Tibial artery (tissue), 4 donors: ENCODE measurements around the gene APOA1.

ENCODE experiments used
- DNase-seq, 2 donors: peaks; one replicate each; pipeline ENCODE4 v3.0.0-alpha.2; 2019
- H3K27ac ChIP-seq, 2 donors: fragments of 200-600 bp; sonication (generic) in 1 of 2; 1 replicate in 1 of 2; 2 replicates in 1 of 2; pipeline ENCODE4 v1.5.1; 2018 to 2019; ENCODE audit warnings: mild to moderate bottlenecking in 1 of 2
- H3K27me3 ChIP-seq, 2 donors: fragments of 200-600 bp; sonication (generic) in 1 of 2; one replicate each; pipeline versions ENCODE4 v1.5.1 to v1.6.0; 2016 to 2019
- H3K36me3 ChIP-seq, 3 donors: fragments of 200-600 bp; sonication (generic) in 2 of 3; one replicate each; pipeline ENCODE4 v1.5.1; 2016 to 2019; ENCODE audit warnings: mild to moderate bottlenecking in 2 of 3
- H3K4me1 ChIP-seq, 4 donors: fragments of 200-600 bp; sonication (generic) in 2 of 4; 1 replicate in 3 of 4; 2 replicates in 1 of 4; pipeline ENCODE4 v1.5.1; 2016 to 2019
- H3K4me3 ChIP-seq, 2 donors: fragments of 200-600 bp; sonication (generic) in 1 of 2; 1 replicate in 1 of 2; 2 replicates in 1 of 2; pipeline ENCODE4 v1.5.1; 2018 to 2019; ENCODE audit warnings: mild to moderate bottlenecking in 2 of 2
- H3K9me3 ChIP-seq, 3 donors: fragments of 200-600 bp; sonication (generic) in 1 of 3; one replicate each; pipeline ENCODE4 v1.5.1; 2016 to 2019
- CTCF ChIP-seq, 2 experiments: fragments of 200-600 bp in 1 of 2; fragments of 450-650 bp in 1 of 2; IDR thresholded peaks; one replicate each; pipeline ENCODE4 v1.5.1; 2017 to 2019; ENCODE audit warnings: antibody characterized with exemption in 2 of 2, mild to moderate bottlenecking in 1 of 2, moderate library complexity in 1 of 2
- intact Hi-C: fragments of 100-400 bp; cut with DNase I; formaldehyde crosslinking; loops from one replicate; pipeline ENCODE4 v1.15.0; 2023; ENCODE audit warnings: low total_unique reads

Gene APOA1

GRCh38 chr11:116847612-116848011 lies 10.2 kb upstream of the APOA1 start:
- H3K27ac ChIP-seq = no peak overlapping the region
- TF ChIP-seq CTCF (IDR thresholded peaks at IDR 0.05) = no peak
- intact Hi-C loops = no loop called here

GRCh38 chr11:116844722-116845121 lies 7.3 kb upstream of the APOA1 start:
- H3K4me3 ChIP-seq = no peak overlapping the region
- no peak for DNase-seq
- peaks cover 55 to 68% (median 58%) of the 10 kb centered on the region in 3 donors for H3K36me3 ChIP-seq
- no peaks in the 10 kb centered on the region for H3K4me1 ChIP-seq
- no peaks in the 10 kb centered on the region for H3K27me3 ChIP-seq
- H3K27ac ChIP-seq = no peak overlapping the region
- intact Hi-C loops = no loop called here
- no peaks in the 10 kb centered on the region for H3K9me3 ChIP-seq
- TF ChIP-seq CTCF (IDR thresholded peaks at IDR 0.05) = no peak

More at GRCh38 chr11:116847612-116848011, 10.2 kb upstream of the APOA1 start:
- DNase-seq = peak in 1 of 2 donors; percentile 45
- Histone ChIP-seq H3K36me3 (peaks cover 55 to 72% (median 58%) of the 10 kb centered on the region in 3 donors), H3K27me3 (no peaks in the 10 kb centered on the region), H3K4me1 (peaks cover 0 to 15% (median 4%) of the 10 kb centered on the region in 4 donors), H3K4me3 (no peak overlapping the region), H3K9me3 (no peaks in the 10 kb centered on the region)

GRCh38 chr11:116843661-116844060 lies 6.2 kb upstream of the APOA1 start:
- peak in 1 of 2 donors; percentile 51 for DNase-seq

GRCh38 chr11:116842909-116843308 lies 5.5 kb upstream of the APOA1 start:
- Histone ChIP-seq H3K27me3 (no peaks in the 10 kb centered on the region), H3K4me3 (no peak overlapping the region), H3K27ac (no peak overlapping the region), H3K4me1 (no peaks in the 10 kb centered on the region), H3K36me3 (peaks cover 41 to 50% (median 44%) of the 10 kb centered on the region in 3 donors), H3K9me3 (no peaks in the 10 kb centered on the region)
- intact Hi-C loops = no loop called here
- peak in 1 of 2 donors; percentile 42 for DNase-seq
- TF ChIP-seq CTCF (IDR thresholded peaks at IDR 0.05) = no peak

More at GRCh38 chr11:116843661-116844060, 6.2 kb upstream of the APOA1 start:
- intact Hi-C loops = no loop called here
- H3K27ac ChIP-seq = no peak overlapping the region
- no peak overlapping the region for H3K4me3 ChIP-seq
- TF ChIP-seq CTCF (IDR thresholded peaks at IDR 0.05) = no peak
- H3K36me3 ChIP-seq = peaks cover 48 to 58% (median 50%) of the 10 kb centered on the region in 3 donors
- H3K27me3 ChIP-seq = no peaks in the 10 kb centered on the region
- no peaks in the 10 kb centered on the region for H3K4me1 ChIP-seq
- no peaks in the 10 kb centered on the region for H3K9me3 ChIP-seq

- no peaks in the 10 kb centered on the region for H3K9me3 ChIP-seq
- no peak for TF ChIP-seq CTCF (IDR thresholded peaks at IDR 0.05)
- H3K27me3 ChIP-seq = no peaks in the 10 kb centered on the region
- no peak overlapping the region for H3K4me3 ChIP-seq
- no peak for DNase-seq
- H3K4me1 ChIP-seq = no peaks in the 10 kb centered on the region
- intact Hi-C loops = no loop called here
- no peak overlapping the region for H3K27ac ChIP-seq
- peaks cover 35 to 42% (median 36%) of the 10 kb centered on the region in 3 donors for H3K36me3 ChIP-seq
These were observed 4.7 kb upstream of the APOA1 start for GRCh38 chr11:116842117-116842516.
